ENCODE results near the gene TMEM42.

TMEM42 gene

GRCh38 chr3:44910693-44911092 lies 49.0 kb downstream of the TMEM42 start:
- Histone ChIP-seq H4K20me1 (ENCODE audit: control insufficient read depth, insufficient read depth, low read depth, low read length) (peaks cover 3% of the 10 kb centered on the region; the same call in 1 of the 2 replicates), H3K27ac (ENCODE audit: low read depth, low read length) (no peak overlapping the region), H3K27me3 (ENCODE audit: control insufficient read depth, low read length) (peaks cover 9% of the 10 kb centered on the region), H3K79me2 (ENCODE audit: control insufficient read depth, low read length) (no peaks in the 10 kb centered on the region), H3K4me1 (ENCODE audit: control insufficient read depth, low read length) (no peaks in the 10 kb centered on the region), H3K36me3 (ENCODE audit: control insufficient read depth, low read length) (no peaks in the 10 kb centered on the region), H3K4me3 (ENCODE audit: low read length) (no peak overlapping the region), H3K4me2 (ENCODE audit: low read length) (no peak overlapping the region), H3K9me2 (replicated peaks; ENCODE audit: control insufficient read depth, low read length) (no peaks in the 10 kb centered on the region), H3F3A (ENCODE audit: control insufficient read depth, insufficient read depth) (no peaks in the 10 kb centered on the region), H3K9me3 (ENCODE audit: control insufficient read depth, insufficient read depth, low read length) (no peaks in the 10 kb centered on the region; the same call in 1 of the 2 replicates)
- TF ChIP-seq EZH2phosphoT487 (IDR thresholded peaks at IDR 0.05; ENCODE audit: borderline replicate concordance, low read length) (no peak), CTCF (IDR thresholded peaks at IDR 0.05; ENCODE audit: low read depth, low read length, poor library complexity, severe bottlenecking) (no peak)

- TF ChIP-seq EZH2phosphoT487 (IDR thresholded peaks at IDR 0.05; ENCODE audit: borderline replicate concordance, low read length) (no peak), CTCF (IDR thresholded peaks at IDR 0.05; ENCODE audit: low read depth, low read length, poor library complexity, severe bottlenecking) (peak; percentile 91)
- Histone ChIP-seq H3K27me3 (ENCODE audit: control insufficient read depth, low read length) (peaks cover 5% of the 10 kb centered on the region), H4K20me1 (ENCODE audit: control insufficient read depth, insufficient read depth, low read depth, low read length) (peaks cover 3% of the 10 kb centered on the region; the same call in 1 of the 2 replicates), H3K27ac (ENCODE audit: low read depth, low read length) (no peak overlapping the region), H3F3A (ENCODE audit: control insufficient read depth, insufficient read depth) (no peaks in the 10 kb centered on the region), H3K4me3 (ENCODE audit: low read length) (no peak overlapping the region), H3K4me1 (ENCODE audit: control insufficient read depth, low read length) (no peaks in the 10 kb centered on the region), H3K9me2 (replicated peaks; ENCODE audit: control insufficient read depth, low read length) (no peaks in the 10 kb centered on the region), H3K4me2 (ENCODE audit: low read length) (no peak overlapping the region), H3K9me3 (ENCODE audit: control insufficient read depth, insufficient read depth, low read length) (no peaks in the 10 kb centered on the region), H3K36me3 (ENCODE audit: control insufficient read depth, low read length) (no peaks in the 10 kb centered on the region), H3K79me2 (ENCODE audit: control insufficient read depth, low read length) (no peaks in the 10 kb centered on the region)
These were observed 52.3 kb downstream of the TMEM42 start for GRCh38 chr3:44913868-44914468.

- no peak overlapping the region for H3K27ac ChIP-seq (ENCODE audit: low read depth, low read length)
- no peaks in the 10 kb centered on the region for H3K9me2 ChIP-seq (replicated peaks; ENCODE audit: control insufficient read depth, low read length)
- H3K36me3 ChIP-seq (ENCODE audit: control insufficient read depth, low read length): no peaks in the 10 kb centered on the region
- TF ChIP-seq EZH2phosphoT487 (IDR thresholded peaks at IDR 0.05; ENCODE audit: borderline replicate concordance, low read length): no peak
- TF ChIP-seq CTCF (IDR thresholded peaks at IDR 0.05; ENCODE audit: low read depth, low read length, poor library complexity, severe bottlenecking): no peak
- no peaks in the 10 kb centered on the region for H3K9me3 ChIP-seq (ENCODE audit: control insufficient read depth, insufficient read depth, low read length)
- H3K4me3 ChIP-seq (ENCODE audit: low read length): no peak overlapping the region
- no peaks in the 10 kb centered on the region; the same call in 1 of the 2 replicates for H3K27me3 ChIP-seq (ENCODE audit: control insufficient read depth, low read length)
- no peaks in the 10 kb centered on the region for H3K4me1 ChIP-seq (ENCODE audit: control insufficient read depth, low read length)
- H4K20me1 ChIP-seq (ENCODE audit: control insufficient read depth, insufficient read depth, low read depth, low read length): peaks cover 3% of the 10 kb centered on the region; the same call in 1 of the 2 replicates
- H3K4me2 ChIP-seq (ENCODE audit: low read length): no peak overlapping the region
- no peaks in the 10 kb centered on the region; the same call in 1 of the 2 replicates for H3F3A ChIP-seq (ENCODE audit: control insufficient read depth, insufficient read depth)
- H3K79me2 ChIP-seq (ENCODE audit: control insufficient read depth, low read length): no peaks in the 10 kb centered on the region
These were observed 53.2 kb downstream of the TMEM42 start for GRCh38 chr3:44914936-44915335.

Data from DOHH2 (cell line).